Urothelium cell line (cell line): ENCODE results near the gene ARPC5L.
"Not testable (repeated sequence)": the region's sequence is repeated elsewhere in the genome, so short reads cannot be mapped to it uniquely, and the experiment has no call there.

ENCODE experiments used
- DNase-seq: peaks from one replicate; pipeline ENCODE4 v3.0.0; 2011; ENCODE audit warnings: low spot score, mixed read lengths
- FAIRE-seq: peaks from 2 replicates; lab custom pipeline; 2011; peaks lifted over from hg19 to GRCh38; lab: Jason Lieb, UNC

Gene ARPC5L

DNA sequence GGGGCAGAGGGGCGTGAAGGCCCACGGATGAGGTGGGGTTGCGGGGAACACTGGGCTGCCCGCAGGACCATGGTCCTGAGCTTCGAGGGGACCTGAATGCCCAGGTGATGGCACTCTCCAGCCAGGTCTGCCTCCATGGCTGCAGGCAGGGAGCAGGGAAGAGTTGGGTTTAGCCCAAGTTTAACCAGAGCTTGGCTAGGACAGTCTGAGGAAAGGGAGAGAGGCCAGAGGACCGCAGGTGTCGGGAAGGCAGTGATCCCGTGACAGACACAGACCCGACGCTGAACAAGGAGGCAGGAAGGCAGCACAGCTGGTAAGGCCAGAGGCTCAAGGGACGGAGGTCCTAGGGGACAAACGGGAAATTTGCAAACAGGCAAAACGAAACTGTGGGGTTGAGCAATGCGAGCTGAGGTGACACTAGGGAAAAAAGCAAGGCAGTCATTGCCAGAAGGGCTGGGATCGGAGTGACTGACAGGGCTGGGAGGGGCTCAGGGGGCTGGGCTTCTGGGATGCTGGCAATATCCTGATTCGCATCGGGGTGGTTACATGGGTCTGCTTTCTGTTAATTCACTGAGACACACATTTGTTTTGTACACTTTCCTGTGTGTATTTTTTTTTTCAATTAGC is 25.0 kb downstream of the ARPC5L start:
- DNase-seq: no peak
- no peak for FAIRE-seq

DNA sequence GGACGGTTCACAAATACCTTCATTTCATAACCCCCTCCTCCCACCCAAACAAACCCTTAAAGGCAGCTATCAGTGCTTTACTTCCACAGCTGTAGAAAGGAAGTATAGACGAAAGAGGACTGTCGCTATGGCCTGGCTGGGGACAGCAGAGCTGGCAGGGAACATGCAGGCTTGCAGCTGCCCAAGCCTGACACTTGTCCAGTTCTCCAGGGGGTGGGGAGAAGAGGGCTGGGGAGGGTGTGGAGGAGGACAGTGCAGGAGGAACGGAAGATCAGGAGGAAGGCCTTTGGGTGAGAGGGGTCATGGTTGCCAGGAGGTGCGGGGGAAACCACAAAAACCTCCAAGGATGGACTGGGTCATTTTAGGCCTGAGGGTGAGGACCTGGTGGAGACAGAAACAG is 25.9 kb downstream of the ARPC5L start:
- DNase-seq: no peak
- no peak for FAIRE-seq

GRCh38 chr9:124889006-124889405 is 27.1 kb downstream of the ARPC5L start:
- DNase-seq: no peak
- FAIRE-seq: no peak

DNA sequence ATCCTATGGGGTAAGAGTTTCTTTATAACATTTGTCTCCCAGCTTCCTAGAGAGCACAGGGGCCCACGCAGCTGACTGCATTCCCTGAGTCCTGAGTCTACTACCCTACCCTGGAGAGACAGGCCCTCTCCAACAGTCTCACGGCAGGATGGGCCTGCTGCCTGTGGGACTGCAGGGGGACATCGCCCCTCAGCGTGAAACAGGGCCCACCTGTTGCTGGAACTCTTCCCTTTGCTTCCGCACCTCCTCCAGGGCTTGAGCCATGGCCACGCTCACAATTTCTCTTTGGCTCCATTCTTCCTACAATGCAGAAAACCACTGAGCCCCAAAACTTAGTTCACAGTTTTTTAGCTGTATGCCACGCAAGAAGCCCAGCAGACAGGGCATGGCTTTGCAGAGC is 28.2 kb downstream of the ARPC5L start:
- FAIRE-seq: no peak
- no peak for DNase-seq

GRCh38 chr9:124894035-124894740 is 32.3 kb downstream of the ARPC5L start:
- DNase-seq (no peak), FAIRE-seq (no peak)

GRCh38 chr9:124894741-124895170 is 32.8 kb downstream of the ARPC5L start:
- DNase-seq (no peak), FAIRE-seq (no peak)

- FAIRE-seq (no peak), DNase-seq (no peak)
These were observed 35.9 kb downstream of the ARPC5L start for GRCh38 chr9:124897570-124898460.

- DNase-seq (no peak), FAIRE-seq (no peak)
These were observed 37.9 kb downstream of the ARPC5L start for GRCh38 chr9:124899845-124900244.

GRCh38 chr9:124906966-124907365 is 45.0 kb downstream of the ARPC5L start:
- DNase-seq (no peak), FAIRE-seq (no peak)

- DNase-seq (no peak), FAIRE-seq (no peak)
These were observed 46.2 kb downstream of the ARPC5L start for GRCh38 chr9:124908098-124908497.

GRCh38 chr9:124911766-124912165 is 49.8 kb downstream of the ARPC5L start:
- no peak for FAIRE-seq
- no peak for DNase-seq

DNA sequence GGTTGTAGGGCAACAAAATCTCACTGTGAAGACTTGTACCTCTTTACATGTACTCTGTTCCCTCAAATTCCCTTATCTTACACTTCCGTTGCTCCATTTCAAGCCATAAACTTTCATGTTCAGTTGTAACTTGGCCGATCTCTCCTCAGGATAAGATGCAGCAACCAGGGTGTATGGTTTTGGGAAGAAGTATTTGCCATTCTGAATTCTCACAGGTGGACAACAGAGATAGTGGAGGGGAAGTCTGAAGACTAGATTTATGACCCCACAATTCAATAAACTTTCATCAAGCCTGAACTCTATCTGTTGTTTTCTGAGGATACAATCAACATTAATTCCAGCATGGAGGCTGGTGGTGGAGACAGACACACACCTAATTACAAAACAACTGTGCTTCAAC is 51.4 kb downstream of the ARPC5L start:
- DNase-seq: no peak
- no peak for FAIRE-seq

- FAIRE-seq (no peak), DNase-seq (no peak)
These were observed 52.9 kb downstream of the ARPC5L start for GRCh38 chr9:124914753-124915405.

- not testable (repeated sequence) for FAIRE-seq, DNase-seq
These were observed 58.5 kb downstream of the ARPC5L start for GRCh38 chr9:124920394-124920793.
